ENCODE results near the gene TMEM168. TPM values are rescaled to one million over a fixed set of nuclear protein-coding genes. Genes with fewer than 3 reads are reported as not detected.

The TMEM168 gene
- total RNA-seq, 1 donor from 2014 or later = 35.1 TPM

- DNase-seq (ENCODE audit: low spot score in 2 of 2, unreplicated experiment in 2 of 2) = no peak
- H3K27ac Mint-ChIP-seq = peak overlapping the region; percentile 96
- peak overlapping the region; percentile 81 for H3K4me3 Mint-ChIP-seq
- H3K4me1 Mint-ChIP-seq = peaks cover 18% of the 10 kb centered on the region
- peaks cover 4% of the 10 kb centered on the region for H3K36me3 Mint-ChIP-seq
- H3K9me3 Mint-ChIP-seq = peaks cover 3% of the 10 kb centered on the region
- no peaks in the 10 kb centered on the region for H3K27me3 Mint-ChIP-seq (ENCODE audit: low read depth)
- TF ChIP-seq CTCF (IDR thresholded peaks at IDR 0.05; ENCODE audit: unreplicated experiment) = no peak
These were observed 402 bp upstream of the TMEM168 start for GRCh38 chr7:112790586-112791003.

- H3K9me3 Mint-ChIP-seq = peaks cover 3% of the 10 kb centered on the region
- H3K4me1 Mint-ChIP-seq = peaks cover 18% of the 10 kb centered on the region
- H3K36me3 Mint-ChIP-seq = peaks cover 7% of the 10 kb centered on the region
- no peaks in the 10 kb centered on the region for H3K27me3 Mint-ChIP-seq (ENCODE audit: low read depth)
- peak overlapping the region; percentile 81 for H3K4me3 Mint-ChIP-seq
- H3K27ac Mint-ChIP-seq = peak overlapping the region; percentile 96
- no peak for TF ChIP-seq CTCF (IDR thresholded peaks at IDR 0.05; ENCODE audit: unreplicated experiment)
- no peak for DNase-seq (ENCODE audit: low spot score in 2 of 2, unreplicated experiment in 2 of 2)
These were observed 758 bp downstream of the TMEM168 start for GRCh38 chr7:112789453-112789816.

- no peak for TF ChIP-seq CTCF (IDR thresholded peaks at IDR 0.05; ENCODE audit: unreplicated experiment)
- Mint-ChIP-seq H3K27me3 (ENCODE audit: low read depth) (no peaks in the 10 kb centered on the region), H3K36me3 (peaks cover 12% of the 10 kb centered on the region), H3K4me3 (peak overlapping the region; percentile 81), H3K27ac (peak overlapping the region; percentile 96), H3K4me1 (peaks cover 18% of the 10 kb centered on the region), H3K9me3 (peaks cover 3% of the 10 kb centered on the region)
- DNase-seq (ENCODE audit: low spot score in 2 of 2, unreplicated experiment in 2 of 2) = no peak
These were observed 1.3 kb downstream of the TMEM168 start for GRCh38 chr7:112788778-112789343.

- TF ChIP-seq CTCF (IDR thresholded peaks at IDR 0.05; ENCODE audit: unreplicated experiment) = no peak
- Mint-ChIP-seq H3K4me1 (peaks cover 34% of the 10 kb centered on the region), H3K27me3 (ENCODE audit: low read depth) (no peaks in the 10 kb centered on the region), H3K4me3 (no peak overlapping the region), H3K36me3 (peaks cover 22% of the 10 kb centered on the region), H3K27ac (no peak overlapping the region), H3K9me3 (peaks cover 3% of the 10 kb centered on the region)
- no peak for DNase-seq (ENCODE audit: low spot score in 2 of 2, unreplicated experiment in 2 of 2)
These were observed 5.6 kb downstream of the TMEM168 start for GRCh38 chr7:112784603-112785002.

GRCh38 chr7:112782498-112782897, 7.7 kb downstream of the TMEM168 start:
- Mint-ChIP-seq H3K4me1 (peaks cover 18% of the 10 kb centered on the region), H3K27ac (no peak overlapping the region)

More at GRCh38 chr7:112782498-112782897, 7.7 kb downstream of the TMEM168 start:
- Mint-ChIP-seq H3K4me3 (no peak overlapping the region), H3K36me3 (peaks cover 28% of the 10 kb centered on the region), H3K9me3 (peaks cover 6% of the 10 kb centered on the region), H3K27me3 (ENCODE audit: low read depth) (no peaks in the 10 kb centered on the region)
- no peak for TF ChIP-seq CTCF (IDR thresholded peaks at IDR 0.05; ENCODE audit: unreplicated experiment)
- no peak for DNase-seq (ENCODE audit: low spot score in 2 of 2, unreplicated experiment in 2 of 2)
